Upper lobe of right lung (tissue), 1 donor: ENCODE results near the gene SYPL1. TPM values are rescaled to one million over a fixed set of nuclear protein-coding genes. Genes with fewer than 3 reads are reported as not detected.

Source experiments
- ATAC-seq: fragments of 200-7000 bp; cut with Tn5 transposase; one replicate; pipeline ENCODE4 v1.9.1; 2020; ENCODE audit warnings: mild to moderate bottlenecking, moderate library complexity
- DNase-seq: peaks from one replicate; pipeline ENCODE4 v3.0.0-alpha.2; 2020
- H3K27ac ChIP-seq: fragments of 200-600 bp; one replicate; pipeline ENCODE4 v1.8.0; 2022
- H3K27me3 ChIP-seq: fragments of 200-600 bp; one replicate; pipeline ENCODE4 v1.8.0; 2022; ENCODE audit warnings: mild to moderate bottlenecking
- H3K36me3 ChIP-seq: fragments of 200-600 bp; one replicate; pipeline ENCODE4 v1.8.0; 2022
- H3K4me1 ChIP-seq: fragments of 200-600 bp; one replicate; pipeline ENCODE4 v1.8.0; 2022
- H3K4me3 ChIP-seq: fragments of 200-600 bp; one replicate; pipeline ENCODE4 v1.8.0; 2022; ENCODE audit warnings: mild to moderate bottlenecking
- H3K9me3 ChIP-seq: fragments of 200-600 bp; one replicate; pipeline ENCODE4 v1.8.0; 2022
- CTCF ChIP-seq: fragments of 200-600 bp; IDR thresholded peaks from one replicate; pipeline ENCODE4 v1.8.0; 2022; ENCODE audit warnings: antibody characterized with exemption
- intact Hi-C: fragments of 100-400 bp; cut with DNase I; formaldehyde crosslinking; loops from one replicate; pipeline ENCODE4 v1.11.0; 2022
- total RNA-seq: library from RNA; stranded (reverse); fragmentation: NEBNext Ultra II Directional; extraction: Animal tissue kit (Norgen Biotek cat#: 25700); gene quantifications from one replicate; pipeline ENCODE4 v1.2.1, GENCODE V29; 2021
- donor health status: DM: no; HTN: yes; CAD: no; lungs with severe emphysema.

SYPL1 gene
- total RNA-seq, 1 donor from 2014 or later = 92.4 TPM

DNA sequence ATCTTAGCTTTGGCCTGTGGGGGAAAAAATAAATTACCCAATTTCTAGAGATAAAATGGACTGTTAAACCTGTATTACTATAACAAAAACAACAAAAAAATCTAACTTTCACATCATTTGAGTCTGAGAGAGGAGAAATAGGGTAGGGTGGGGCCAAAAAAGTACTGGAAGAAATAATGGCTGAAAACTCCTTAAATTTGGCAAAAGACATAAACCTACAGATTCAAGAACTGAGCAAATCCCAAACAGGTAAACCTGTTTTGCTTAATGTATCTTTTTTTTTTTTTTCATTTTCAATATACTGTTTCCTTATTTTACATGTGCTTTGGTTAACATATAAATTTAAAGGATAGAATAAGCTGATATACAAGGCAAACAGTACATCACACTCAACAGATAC is 27.1 kb downstream of the SYPL1 start:
- DNase-seq (no peak), ATAC-seq (no peak)
- H3K27me3 ChIP-seq = no peaks in the 10 kb centered on the region
- no peak overlapping the region for H3K4me3 ChIP-seq
- H3K9me3 ChIP-seq = no peaks in the 10 kb centered on the region
- TF ChIP-seq CTCF = no peak
- intact Hi-C loops = no loop called here
- H3K36me3 ChIP-seq = peaks cover 10% of the 10 kb centered on the region
- no peak overlapping the region for H3K27ac ChIP-seq
- H3K4me1 ChIP-seq = no peaks in the 10 kb centered on the region

DNA sequence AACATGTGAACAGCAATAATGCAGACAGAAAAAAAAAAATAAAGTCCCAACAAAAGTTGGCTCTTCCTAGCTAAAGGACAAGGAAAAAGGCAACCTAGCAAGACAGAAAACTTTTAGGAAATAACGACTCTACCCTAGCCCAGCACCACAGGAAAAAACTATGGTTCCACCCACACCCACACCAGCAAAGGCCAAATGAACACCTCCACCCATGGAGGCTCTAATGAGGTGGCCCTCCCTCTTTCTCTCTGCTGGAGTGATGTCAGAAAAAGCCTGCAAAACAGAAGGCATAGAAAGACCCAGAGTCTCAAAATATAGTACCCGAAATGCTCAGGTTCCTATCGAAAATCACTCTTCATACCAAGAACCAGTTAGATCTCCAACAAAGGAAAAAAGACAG is 28.4 kb downstream of the SYPL1 start:
- no peak for TF ChIP-seq CTCF
- H3K4me1 ChIP-seq = no peaks in the 10 kb centered on the region
- H3K36me3 ChIP-seq = no peaks in the 10 kb centered on the region
- H3K4me3 ChIP-seq = no peak overlapping the region
- no peak for DNase-seq
- no peaks in the 10 kb centered on the region for H3K9me3 ChIP-seq
- intact Hi-C loops = no loop called here
- no peak for ATAC-seq
- no peaks in the 10 kb centered on the region for H3K27me3 ChIP-seq
- no peak overlapping the region for H3K27ac ChIP-seq

DNA sequence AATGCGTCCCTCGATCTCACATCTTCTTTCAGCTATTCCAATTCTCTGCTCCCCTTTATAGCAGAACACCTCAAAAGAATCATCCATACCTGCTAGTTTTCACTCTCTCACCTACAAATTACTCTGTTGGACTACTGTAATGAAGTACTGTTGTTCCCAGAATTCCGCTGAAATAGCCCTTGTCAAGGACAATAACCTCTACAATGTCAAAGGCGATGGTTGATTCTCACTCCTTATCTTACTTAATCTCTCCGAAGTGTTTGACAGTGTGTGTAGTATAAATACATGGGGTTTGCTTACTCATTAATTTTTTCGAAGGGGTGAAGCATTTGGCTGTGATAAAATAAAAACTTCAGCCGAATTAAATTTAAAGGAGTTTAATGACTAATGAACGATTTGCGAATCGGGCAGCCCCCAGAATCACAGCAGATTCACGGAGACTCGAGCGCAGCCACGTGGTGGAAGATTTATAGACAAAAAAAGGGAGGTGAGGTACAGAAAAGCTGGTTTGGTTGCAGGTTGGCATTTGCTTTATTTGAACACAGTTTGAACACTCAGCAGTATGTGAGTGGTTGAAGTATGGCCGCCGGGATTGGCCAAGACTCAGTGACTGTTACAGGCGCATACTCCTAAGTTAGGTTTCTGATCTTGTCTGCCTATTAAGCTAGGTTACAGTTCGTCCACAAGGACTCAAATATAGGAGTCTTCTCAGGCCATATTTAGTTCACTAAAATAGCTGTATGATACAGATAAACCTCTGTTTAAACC is 29.8 kb downstream of the SYPL1 start:
- DNase-seq (no peak), ATAC-seq (peak; percentile 59)
- no peaks in the 10 kb centered on the region for H3K9me3 ChIP-seq
- H3K36me3 ChIP-seq = no peaks in the 10 kb centered on the region
- H3K27ac ChIP-seq = no peak overlapping the region
- intact Hi-C loops = no loop called here
- no peaks in the 10 kb centered on the region for H3K27me3 ChIP-seq
- no peak overlapping the region for H3K4me3 ChIP-seq
- no peak for TF ChIP-seq CTCF
- no peaks in the 10 kb centered on the region for H3K4me1 ChIP-seq

DNA sequence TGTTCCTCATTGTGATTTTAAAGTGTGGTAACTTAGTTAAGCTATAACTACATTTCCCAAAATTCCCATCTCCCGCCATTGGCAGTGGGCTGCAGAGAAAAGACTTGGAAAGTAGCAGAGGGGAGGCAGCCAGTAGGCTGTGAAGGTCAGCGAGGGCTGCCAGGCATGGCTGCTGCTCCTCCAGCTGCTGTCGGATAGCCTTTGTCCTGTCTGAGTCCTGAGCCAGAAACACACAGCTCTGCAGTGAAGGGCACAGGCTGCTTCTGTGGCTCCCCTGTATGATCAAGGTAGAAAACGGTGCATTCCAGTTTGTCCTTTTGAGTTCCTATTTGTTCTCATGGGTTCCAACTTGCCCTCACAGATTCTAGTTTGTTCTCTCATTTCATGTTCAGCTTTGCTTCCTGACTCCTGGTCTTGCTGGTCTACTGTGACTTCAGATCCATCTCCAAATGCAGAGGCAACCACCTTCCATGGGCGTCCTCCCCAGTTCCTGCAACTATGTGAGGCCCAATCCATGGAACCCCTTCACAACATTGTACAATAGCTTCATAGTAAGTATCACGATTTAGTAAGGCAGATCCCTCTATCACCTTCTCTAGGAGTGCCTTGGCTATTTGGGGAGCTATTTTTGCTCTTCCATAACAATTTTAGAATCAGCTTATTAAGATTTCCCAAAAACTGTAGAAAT is 31.7 kb downstream of the SYPL1 start:
- no peaks in the 10 kb centered on the region for H3K36me3 ChIP-seq
- no peaks in the 10 kb centered on the region for H3K9me3 ChIP-seq
- H3K4me1 ChIP-seq = no peaks in the 10 kb centered on the region
- intact Hi-C loops = no loop called here
- ATAC-seq (no peak), DNase-seq (no peak)
- H3K4me3 ChIP-seq = no peak overlapping the region
- H3K27me3 ChIP-seq = no peaks in the 10 kb centered on the region
- TF ChIP-seq CTCF = no peak
- no peak overlapping the region for H3K27ac ChIP-seq

DNA sequence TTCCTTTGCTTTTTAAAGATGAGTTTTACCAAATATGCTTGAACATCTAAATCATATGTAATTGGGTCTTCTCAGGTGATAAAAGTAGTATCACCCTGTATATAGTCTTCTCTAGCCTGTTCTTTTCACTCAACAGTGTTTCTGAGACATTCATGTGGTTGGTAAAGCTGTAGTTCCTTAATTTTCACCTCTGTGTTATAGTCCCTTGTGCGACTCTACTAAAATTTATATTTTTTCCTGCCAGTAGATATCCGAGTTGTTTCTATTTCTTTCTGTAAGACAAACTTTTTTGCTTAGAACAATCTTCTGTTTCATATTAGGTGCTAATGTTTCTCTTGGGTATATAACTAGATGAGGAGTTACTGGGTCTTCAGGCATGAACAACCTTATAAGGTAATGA is 35.6 kb downstream of the SYPL1 start:
- no peaks in the 10 kb centered on the region for H3K27me3 ChIP-seq
- no peak overlapping the region for H3K27ac ChIP-seq
- no peak for DNase-seq
- ATAC-seq = no peak
- no peaks in the 10 kb centered on the region for H3K36me3 ChIP-seq
- H3K9me3 ChIP-seq = no peaks in the 10 kb centered on the region
- TF ChIP-seq CTCF = no peak
- intact Hi-C loops = no loop called here
- no peak overlapping the region for H3K4me3 ChIP-seq
- H3K4me1 ChIP-seq = peaks cover 21% of the 10 kb centered on the region
